ENCODE measurements around the gene GGTLC1. TPM values are rescaled to one million over a fixed set of nuclear protein-coding genes. Genes with fewer than 3 reads are reported as not detected.
A peak's percentile ranks its signal among the peaks of the same experiment; 100 is the strongest.
"Not testable (repeated sequence)": the region's sequence is repeated elsewhere in the genome, so short reads cannot be mapped to it uniquely, and the experiment has no call there.

The GGTLC1 gene
- total and polyA plus RNA-seq, 8 donors, result not detected

- H3K27ac ChIP-seq; H3K27me3 ChIP-seq; H3K4me3 ChIP-seq; H3K36me3 ChIP-seq; H3K9me3 ChIP-seq; intact Hi-C loops (cut with DNase I; ENCODE audit: low total_unique reads): not testable (repeated sequence)
- peak in 1 of 2 donors; percentile 12 for DNase-seq
- H3K4me1 ChIP-seq, result peaks cover 0 to 16% (median 2%) of the 10 kb centered on the region in 4 donors
- 27 to 36% (median 34%) methylated on average over 4 to 6 of the region's 6 CpGs for WGBS, 5 donors
Observed at GRCh38 chr20:23978457-23978856, 10.1 kb downstream of the GGTLC1 start.

- no peak for DNase-seq
- H3K27me3 ChIP-seq, result peaks cover 0 to 4% (median 0%) of the 10 kb centered on the region in 3 donors
- intact Hi-C loops (cut with DNase I; ENCODE audit: low total_unique reads), result no loop called here
Observed at GRCh38 chr20:23974966-23975365, 13.6 kb downstream of the GGTLC1 start.

GRCh38 chr20:23971310-23971709, 17.3 kb downstream of the GGTLC1 start:
- DNase-seq, result no peak
- Histone ChIP-seq H3K27ac (no peak overlapping the region), H3K36me3 (no peaks in the 10 kb centered on the region), H3K9me3 (no peaks in the 10 kb centered on the region), H3K4me3 (no peak overlapping the region), H3K27me3 (peaks cover 0 to 4% (median 0%) of the 10 kb centered on the region in 3 donors), H3K4me1 (no peaks in the 10 kb centered on the region)
- TF ChIP-seq POLR2AphosphoS5 (IDR thresholded peaks at IDR 0.05) (no peak), POLR2A (IDR thresholded peaks at IDR 0.05) (no peak), EP300 (IDR thresholded peaks at IDR 0.05) (no peak), CTCF (IDR thresholded peaks at IDR 0.05) (no peak)
- intact Hi-C loops (cut with DNase I; ENCODE audit: low total_unique reads), result no loop called here

More at GRCh38 chr20:23974966-23975365, 13.6 kb downstream of the GGTLC1 start:
- no peaks in the 10 kb centered on the region for H3K4me1 ChIP-seq
- no peak for TF ChIP-seq CTCF (IDR thresholded peaks at IDR 0.05)
- no peak for TF ChIP-seq EP300 (IDR thresholded peaks at IDR 0.05)
- no peak for TF ChIP-seq POLR2A (IDR thresholded peaks at IDR 0.05)
- TF ChIP-seq POLR2AphosphoS5 (IDR thresholded peaks at IDR 0.05), result no peak
- no peak overlapping the region for H3K4me3 ChIP-seq
- H3K27ac ChIP-seq, result no peak overlapping the region
- H3K9me3 ChIP-seq, result no peaks in the 10 kb centered on the region
- H3K36me3 ChIP-seq, result no peaks in the 10 kb centered on the region
- 54 to 71% (median 58%) methylated on average over 9 of the region's 9 CpGs for WGBS, 5 donors

GRCh38 chr20:23970049-23970448, 18.5 kb downstream of the GGTLC1 start:
- TF ChIP-seq POLR2AphosphoS5 (IDR thresholded peaks at IDR 0.05), result no peak
- TF ChIP-seq CTCF (IDR thresholded peaks at IDR 0.05), result no peak
- no peak for TF ChIP-seq EP300 (IDR thresholded peaks at IDR 0.05)
- no peak for TF ChIP-seq POLR2A (IDR thresholded peaks at IDR 0.05)
- Histone ChIP-seq H3K4me1 (no peaks in the 10 kb centered on the region), H3K4me3 (no peak overlapping the region), H3K27me3 (peaks cover 0 to 4% (median 0%) of the 10 kb centered on the region in 3 donors), H3K36me3 (no peaks in the 10 kb centered on the region), H3K9me3 (no peaks in the 10 kb centered on the region), H3K27ac (no peak overlapping the region)
- WGBS, 5 donors, result 17 to 84% (median 70%) methylated on average over 1 of the region's 1 CpG
- intact Hi-C loops (cut with DNase I; ENCODE audit: low total_unique reads), result no loop called here
- no peak for DNase-seq

- WGBS, 5 donors, result 70 to 80% (median 76%) methylated on average over 7 of the region's 7 CpGs
- intact Hi-C loops (cut with DNase I; ENCODE audit: low total_unique reads), result no loop called here
Observed at GRCh38 chr20:23967616-23967979, 21.0 kb downstream of the GGTLC1 start.

More at GRCh38 chr20:23967616-23967979, 21.0 kb downstream of the GGTLC1 start:
- Histone ChIP-seq H3K9me3 (no peaks in the 10 kb centered on the region), H3K4me1 (no peaks in the 10 kb centered on the region), H3K4me3 (no peak overlapping the region), H3K27me3 (no peaks in the 10 kb centered on the region), H3K36me3 (no peaks in the 10 kb centered on the region), H3K27ac (no peak overlapping the region)
- no peak for TF ChIP-seq CTCF (IDR thresholded peaks at IDR 0.05)
- TF ChIP-seq POLR2A (IDR thresholded peaks at IDR 0.05), result no peak
- no peak for TF ChIP-seq EP300 (IDR thresholded peaks at IDR 0.05)
- TF ChIP-seq POLR2AphosphoS5 (IDR thresholded peaks at IDR 0.05), result no peak
- DNase-seq, result no peak
